Stimulated activated CD4-positive, alpha-beta T cell treated with anti-CD3 and anti-CD28 coated beads, Interleukin-2, amount 100 ng/mL, for 24 hours (primary cell): ENCODE data around the gene ZNF559.
"Not testable (repeated sequence)": the region's sequence is repeated elsewhere in the genome, so short reads cannot be mapped to it uniquely, and the experiment has no call there.

Experiments used
- DNase-seq, 2 donors: peaks; one replicate each; pipeline ENCODE4 v3.0.0-alpha.2; 2020

ZNF559 gene

DNA sequence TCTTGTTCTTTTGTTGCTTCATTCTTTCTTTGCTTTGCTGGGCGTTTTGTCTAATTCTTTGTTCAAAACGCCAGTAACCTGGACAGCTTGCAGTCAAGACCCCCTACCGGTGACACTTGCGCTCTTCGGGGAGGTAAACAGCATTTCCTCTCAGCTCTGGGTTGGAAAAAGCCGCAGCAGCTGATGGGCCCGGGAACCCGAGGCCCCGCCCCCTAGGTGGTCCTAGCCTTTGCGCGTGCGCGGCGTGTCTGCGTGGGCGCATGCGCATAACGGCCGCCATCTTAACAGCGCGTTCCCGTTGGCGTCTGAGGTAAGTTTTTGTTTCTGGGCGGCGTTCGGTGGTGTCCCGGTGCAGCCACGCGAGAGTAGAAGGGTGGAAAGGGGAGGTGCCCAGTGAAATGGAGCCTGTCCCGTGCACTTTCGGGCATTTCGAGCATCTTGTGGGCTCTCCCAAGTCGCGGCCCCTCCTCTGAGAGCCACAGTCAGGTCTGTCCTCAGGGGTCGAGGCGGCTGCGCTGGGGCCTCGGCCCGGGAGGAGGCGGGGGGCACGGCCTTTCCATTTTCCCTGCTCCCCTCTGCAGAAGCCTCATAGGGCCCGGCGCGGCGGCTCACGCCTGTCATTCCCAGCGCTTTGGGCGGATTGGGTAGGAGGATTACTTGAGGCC, at the start of gene ZNF559:
Gene ZNF559, plus strand, starts transcription at position 261 of the 665 bp plus-strand sequence. CDS start 14,371 bp downstream, outside the sequence.
- DNase-seq: peak; percentile 95 to 97

DNA sequence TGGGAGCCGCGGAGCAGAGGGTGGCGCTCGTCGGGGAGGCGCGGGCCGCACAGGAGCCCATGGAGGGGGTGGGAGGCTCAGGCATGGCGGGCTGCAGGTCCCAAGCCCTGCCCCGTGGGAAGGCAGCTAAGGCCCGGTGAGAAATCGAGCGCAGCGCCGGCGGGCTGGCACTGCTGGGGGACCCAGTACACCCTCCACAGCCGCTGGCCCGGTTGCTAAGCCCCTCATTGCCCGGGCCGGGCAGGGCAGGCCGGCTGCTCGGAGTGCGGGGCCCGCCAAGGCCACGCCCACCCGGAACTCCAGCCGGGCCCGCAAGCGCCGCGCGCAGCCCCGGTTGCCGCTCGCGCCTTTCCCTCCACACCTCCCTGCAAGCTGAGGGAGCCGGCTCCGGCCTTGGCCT, 40.5 kb upstream of the ZNF559 start:
- DNase-seq: peak in 1 of 2 donors; percentile 19

DNA sequence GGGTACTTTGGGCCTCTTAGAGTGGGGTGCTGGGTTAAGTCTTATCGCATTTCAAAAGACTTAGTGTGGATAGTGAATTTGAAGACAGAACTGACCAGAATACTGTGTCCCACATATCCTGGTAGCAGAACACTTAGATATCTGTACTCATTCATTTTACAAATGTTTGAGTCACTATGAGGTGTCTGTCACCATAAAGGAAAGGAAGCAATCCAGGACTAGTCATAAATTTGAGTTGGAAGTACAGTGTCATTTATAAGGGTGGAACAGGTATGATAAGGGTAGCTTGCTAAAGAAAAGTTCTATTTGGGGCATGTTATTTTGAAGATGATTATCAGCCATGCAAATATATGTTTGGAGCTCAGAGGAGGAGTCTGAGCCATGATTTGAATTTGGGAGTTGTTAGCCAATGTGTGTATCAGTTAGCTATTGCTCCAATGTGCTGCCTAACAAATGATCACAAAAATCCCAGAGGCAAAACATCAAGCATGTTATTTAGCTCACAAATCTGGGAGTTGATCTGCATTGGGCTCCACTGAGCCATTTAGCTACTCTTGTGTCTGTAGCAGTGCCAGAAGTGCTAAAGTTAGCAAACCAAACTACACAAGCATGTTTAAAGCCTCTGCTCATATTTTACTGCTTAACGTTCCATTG, 34.6 kb upstream of the ZNF559 start:
- DNase-seq: no peak

DNA sequence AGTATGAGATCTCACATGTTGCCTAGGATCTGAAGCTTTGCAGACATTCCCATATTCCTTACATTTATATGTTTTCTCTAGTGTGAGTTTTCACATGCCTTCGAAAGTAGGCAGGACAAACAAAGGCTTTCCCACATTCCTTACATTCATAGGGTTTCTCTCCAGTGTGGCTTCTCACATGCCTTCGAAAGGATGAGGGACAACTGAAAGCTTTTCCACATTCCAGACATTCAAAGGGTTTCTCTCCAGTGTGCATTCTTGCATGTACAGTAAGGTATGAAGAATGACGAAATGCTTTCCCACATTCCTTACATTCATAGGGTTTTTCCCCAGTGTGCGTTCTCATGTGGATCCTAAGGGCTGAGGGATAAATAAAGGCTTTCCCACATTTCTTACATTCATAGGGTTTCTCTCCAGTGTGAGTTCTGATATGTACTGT, 28.5 kb upstream of the ZNF559 start:
- DNase-seq: no peak

DNA sequence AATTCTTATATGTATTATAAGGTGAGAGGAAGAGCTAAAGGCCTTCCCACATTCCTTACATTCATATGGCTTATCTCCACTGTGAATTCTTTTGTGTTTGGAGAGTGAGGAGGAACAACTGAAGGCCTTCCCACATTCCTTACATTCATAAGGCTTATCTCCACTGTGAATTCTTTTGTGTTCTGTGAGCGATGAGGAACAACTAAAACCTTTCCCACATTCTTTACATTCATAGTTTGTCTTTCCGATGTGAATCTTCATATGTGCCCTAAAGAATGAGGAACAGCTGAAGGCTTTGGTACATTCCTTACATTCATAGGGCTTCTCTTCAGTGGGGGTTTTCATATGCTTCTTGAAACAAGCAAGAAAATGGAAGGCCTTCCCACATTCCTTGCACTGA, 27.6 kb upstream of the ZNF559 start:
- DNase-seq: no peak

DNA sequence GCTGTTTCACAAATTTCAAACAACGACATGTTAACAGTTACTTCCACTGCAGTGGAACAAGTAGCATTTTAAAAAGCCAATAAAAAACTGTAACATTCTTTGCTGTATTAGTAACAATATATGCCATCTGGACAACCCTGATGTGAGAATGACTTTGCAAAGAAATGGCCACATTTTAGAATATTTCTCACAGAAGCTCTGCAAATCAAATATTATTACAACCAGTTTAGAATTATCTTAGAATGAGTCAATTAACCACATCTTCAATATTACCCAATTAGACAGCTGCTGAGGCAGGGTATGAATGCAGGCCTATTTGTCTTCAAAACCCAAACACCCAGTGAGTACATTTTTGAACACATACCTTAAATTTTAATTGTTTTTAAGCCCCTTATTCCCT, 17.5 kb upstream of the ZNF559 start:
- DNase-seq: no peak

DNA sequence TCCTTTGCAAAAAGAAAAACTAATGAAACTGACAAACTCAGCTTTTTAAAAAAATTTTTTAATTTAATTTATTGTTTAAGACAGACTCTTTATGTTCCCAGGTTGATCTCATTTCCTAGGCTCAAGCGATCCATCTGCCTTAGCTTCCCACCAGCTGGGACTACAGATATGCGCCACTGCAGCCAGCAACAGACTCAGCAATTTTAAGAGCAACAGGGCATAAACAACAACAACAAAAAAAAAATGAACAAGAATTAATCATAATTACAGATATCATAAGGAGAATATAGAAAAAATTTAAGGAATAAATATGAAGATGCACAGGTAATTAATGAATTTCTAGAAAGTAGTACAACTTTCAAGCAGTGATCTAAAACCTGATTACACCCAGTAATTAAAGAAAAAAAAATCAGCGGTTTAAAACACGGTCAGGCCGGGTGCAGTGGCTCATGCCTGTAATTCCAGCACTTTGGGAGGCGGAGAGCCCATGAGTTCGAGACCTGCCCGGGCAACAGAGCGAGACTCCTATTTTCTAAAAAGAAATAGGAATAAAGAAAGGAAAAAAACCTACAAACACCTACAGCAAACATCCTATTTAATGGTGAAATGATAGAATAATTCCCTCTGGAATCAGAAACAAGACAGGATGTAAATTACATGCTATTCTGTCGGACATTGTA, 15.7 kb upstream of the ZNF559 start:
- no peak for DNase-seq

DNA sequence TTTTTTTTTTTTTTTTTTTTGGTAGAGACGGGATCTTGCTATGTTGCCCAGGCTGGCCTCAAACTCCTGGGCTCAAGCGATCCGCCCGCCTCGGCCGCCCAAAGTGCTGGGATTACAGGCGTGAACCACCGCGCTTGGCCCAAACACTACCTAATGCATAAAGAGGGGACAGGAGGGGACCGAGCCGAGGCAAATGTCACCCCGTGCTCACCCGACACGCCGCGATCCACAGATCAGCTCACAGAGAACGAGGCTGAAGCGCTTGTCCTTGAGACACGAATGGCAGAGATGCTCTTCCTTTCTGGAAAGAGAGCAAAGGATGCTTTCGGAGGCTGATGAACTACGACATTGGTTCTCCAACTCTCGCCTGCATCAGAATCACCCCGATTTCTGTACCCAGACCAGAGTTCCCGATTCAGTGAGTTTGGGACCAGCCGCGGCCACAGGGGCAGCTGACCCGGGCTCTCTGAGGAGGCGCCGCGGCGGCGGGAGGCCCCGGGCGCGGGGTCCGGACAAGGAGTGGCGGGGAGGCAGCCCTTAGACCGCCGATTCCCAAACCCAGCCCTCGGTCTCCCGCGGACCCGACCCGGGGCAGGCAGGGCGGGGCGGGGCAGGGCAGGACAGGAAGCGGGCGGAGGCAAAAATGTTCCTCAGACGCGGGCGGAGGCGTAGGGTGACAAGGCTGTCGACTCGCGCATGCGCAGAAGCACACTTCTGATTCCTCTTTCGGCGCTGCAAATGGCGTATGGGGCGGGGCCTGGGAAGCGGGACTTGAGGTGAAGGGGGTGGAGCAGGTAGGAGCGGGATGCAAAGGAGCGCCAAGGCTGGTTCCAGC, 14.6 kb upstream of the ZNF559 start, which contains the start of gene ZNF699:
Gene ZNF699, minus strand, starts transcription at position 700 of the 835 bp plus-strand sequence. CDS start 4,719 bp downstream, outside the sequence.
- DNase-seq: peak; percentile 98 to 99

DNA sequence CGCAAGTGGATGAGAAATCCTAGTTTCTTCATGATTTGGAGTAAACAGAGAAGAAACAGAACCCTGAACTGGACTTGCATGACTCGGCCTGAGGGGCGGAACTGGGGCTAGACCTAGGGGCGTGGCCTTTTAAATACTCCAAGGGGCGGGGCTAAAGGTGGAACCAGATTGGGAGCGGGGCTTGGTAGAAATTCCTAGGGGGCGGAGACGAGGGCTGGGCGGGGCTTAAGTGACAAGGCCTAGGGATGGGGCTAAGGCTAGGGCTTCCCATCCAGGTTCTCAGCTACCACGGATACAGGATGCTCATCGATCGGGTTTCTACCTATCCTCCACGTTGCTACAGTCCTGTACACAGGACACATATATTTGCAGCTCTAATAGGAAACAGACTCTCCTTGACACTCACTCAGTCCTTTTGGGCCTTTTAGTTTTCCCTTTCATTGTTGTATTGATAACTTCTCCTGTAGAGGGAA, 14.0 kb upstream of the ZNF559 start:
- DNase-seq: peak; percentile 87 to 89

DNA sequence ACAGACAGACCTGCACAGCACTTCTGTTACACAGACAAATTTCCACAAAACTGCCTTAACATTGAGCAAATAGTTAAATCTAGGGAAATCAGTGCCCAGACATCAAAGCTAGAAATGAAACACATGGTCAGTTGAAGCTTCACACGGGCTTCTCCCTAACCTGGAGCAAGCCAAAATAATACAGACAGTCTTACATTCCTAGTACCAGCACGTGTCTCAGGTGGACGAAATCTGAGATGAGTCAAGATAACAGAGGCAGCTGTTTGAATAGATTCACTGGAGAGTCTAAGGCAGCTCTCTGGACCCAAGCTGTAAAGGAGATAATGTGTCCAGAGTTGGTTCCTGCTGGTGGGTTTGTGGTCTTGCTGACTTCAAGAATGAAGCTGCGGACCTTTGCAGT, 10.2 kb upstream of the ZNF559 start:
- no peak for DNase-seq

DNA sequence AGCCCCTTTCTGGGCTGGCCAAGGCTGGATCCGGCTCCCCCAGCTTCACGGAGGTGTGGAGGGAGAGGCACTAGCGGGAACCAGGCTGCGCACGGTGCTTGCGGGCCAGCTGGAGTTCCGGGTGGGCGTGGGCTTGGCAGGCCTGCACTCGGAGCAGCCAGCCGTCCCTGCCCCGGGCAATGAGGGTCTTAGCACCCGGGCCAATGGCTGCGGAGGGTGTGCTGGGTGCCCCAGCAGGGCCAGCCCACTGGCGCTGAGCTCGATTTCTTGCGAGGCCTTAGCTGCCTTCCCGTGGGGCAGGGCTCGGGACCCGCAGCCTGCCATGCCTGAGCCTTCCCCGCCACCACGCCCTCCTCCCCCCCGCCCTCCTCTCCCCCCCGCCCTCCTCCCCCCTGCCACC, 2.6 kb upstream of the ZNF559 start:
- no peak for DNase-seq

DNA sequence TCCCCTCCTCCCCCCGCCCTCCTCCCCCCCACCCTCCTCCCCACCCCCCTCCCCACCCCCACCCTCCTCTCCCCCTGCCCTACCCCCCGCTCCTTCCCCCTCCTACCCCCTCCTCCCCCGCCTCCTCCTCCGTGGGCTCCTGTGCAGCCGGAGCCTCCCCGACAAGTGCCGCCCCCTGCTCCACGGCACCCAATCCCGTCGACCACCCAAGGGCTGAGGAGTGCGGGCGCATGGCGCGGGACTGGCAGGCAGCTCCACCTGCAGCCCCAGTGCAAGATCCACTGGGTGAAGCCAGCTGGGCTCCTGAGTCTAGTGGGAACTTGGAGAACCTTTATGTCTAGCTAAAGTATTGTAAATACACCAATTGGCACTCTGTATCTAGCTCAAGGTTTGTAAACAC, 2.2 kb upstream of the ZNF559 start:
- not testable (repeated sequence) for DNase-seq

DNA sequence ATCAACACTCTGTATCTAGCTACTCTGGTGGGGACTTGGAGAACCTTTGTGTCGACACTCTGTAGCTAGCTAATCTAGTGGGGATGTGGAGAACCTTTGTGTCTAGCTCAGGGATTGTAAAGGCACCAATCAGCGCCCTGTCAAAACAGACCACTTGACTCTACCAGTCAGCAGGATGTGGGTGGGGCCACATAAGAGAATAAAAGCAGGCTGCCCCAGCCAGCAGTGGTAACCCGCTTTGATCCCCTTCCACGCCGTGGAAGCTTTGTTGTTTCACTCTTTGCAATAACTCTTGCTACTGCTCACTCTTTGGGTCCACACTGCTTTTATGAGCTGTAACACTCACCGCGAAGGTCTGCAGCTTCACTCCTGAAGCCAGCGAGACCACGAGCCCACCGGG, 1.8 kb upstream of the ZNF559 start:
- DNase-seq: not testable (repeated sequence)

DNA sequence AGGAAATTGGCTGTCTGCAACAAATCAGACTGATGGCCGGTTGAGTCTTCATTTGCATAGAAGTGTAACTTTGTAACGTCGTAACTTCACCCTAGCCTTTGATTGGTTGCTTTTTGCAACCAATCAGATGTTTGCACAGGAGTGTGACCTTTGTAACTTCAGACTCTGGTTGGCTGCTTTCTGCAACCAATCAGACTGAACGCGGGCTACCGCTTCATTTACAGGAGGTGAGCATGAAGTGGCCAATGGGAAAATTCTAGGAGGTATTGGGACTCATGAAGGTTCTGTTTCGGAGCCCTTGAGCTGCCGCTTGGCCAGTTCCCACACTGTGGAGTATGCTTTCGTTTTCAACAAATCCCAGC, 441 bp upstream of the ZNF559 start:
- DNase-seq: peak; percentile 32 to 54

DNA sequence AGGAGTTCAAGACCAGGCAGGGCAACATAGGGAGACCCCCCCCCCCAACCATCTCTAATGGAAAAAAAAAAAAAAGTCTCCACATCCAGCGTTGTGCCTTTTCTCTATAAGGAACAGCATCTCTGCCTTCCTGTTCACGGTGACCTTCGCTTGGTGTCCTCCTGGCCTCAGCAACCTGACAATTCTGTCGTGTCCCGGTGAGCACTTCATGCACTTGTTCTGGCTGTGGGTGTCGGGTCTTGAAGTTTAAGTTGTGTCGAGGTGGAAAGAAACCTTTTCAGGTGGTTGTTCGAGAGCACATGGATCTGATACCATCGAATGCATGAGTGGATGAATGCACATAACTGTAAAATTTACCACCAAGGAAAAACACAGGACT, 594 bp downstream of the ZNF559 start:
- no peak for DNase-seq

DNA sequence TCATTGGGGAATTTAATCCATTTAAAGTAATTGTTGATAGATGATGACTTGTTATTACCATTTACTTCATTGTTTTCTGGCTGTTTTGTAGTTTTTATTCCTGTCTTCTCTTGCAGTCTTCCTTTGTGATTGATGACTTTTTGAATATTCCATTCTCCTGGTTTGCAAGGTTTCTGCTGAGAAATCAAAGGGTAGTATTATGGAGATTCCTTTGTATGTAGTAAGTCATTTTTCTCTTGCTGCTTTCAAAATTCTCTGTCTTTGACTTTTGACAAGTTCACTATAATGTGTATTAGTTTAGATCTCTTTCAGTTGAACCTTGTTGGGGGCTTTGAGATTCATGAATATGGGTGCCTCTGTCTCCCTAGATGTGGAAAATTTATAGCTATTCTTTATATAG, 6.0 kb downstream of the ZNF559 start:
- DNase-seq: no peak

DNA sequence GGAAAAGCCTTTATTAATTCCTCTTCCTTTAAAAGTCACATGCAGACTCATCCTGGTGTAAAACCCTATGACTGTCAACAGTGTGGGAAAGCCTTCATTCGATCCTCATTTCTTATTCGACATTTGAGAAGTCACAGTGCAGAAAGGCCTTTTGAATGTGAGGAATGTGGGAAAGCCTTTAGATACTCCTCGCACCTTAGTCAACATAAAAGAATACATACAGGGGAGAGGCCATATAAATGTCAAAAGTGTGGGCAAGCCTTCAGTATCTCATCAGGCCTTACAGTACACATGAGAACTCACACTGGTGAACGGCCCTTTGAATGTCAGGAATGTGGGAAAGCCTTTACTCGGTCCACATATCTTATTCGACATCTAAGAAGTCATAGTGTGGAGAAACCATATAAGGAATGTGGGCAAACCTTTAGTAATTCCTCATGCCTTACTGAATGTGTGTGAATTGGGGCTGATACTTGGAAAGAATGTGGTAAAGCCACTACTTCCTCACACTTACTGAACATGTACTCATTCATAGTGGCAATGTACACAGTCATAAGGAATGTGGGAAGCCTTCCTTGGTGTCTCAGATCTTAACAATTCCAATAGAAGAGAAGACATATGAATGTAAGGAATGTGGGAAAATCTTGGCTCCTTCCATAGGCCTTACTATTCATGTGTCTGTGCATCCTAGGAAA, 18.8 kb downstream of the ZNF559 start:
- DNase-seq: no peak

DNA sequence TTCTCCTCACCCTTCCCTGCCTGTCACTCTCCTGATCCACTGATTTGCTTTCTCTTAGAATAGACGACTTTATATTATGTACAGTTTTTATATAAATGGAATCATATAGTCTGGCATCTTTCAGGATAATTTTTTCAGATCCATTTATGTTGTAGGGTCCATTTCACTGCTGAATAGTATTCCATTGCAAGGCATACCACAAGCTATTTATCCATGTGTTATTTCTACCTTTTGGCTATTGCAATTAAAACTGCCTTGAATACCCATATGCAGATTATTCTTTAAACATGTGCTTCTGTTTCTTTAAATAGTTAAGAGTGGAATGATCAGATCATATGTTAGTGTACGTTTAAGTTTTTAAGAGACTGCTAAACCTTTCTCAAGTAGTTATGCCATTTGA, 21.0 kb downstream of the ZNF559 start:
- no peak for DNase-seq

DNA sequence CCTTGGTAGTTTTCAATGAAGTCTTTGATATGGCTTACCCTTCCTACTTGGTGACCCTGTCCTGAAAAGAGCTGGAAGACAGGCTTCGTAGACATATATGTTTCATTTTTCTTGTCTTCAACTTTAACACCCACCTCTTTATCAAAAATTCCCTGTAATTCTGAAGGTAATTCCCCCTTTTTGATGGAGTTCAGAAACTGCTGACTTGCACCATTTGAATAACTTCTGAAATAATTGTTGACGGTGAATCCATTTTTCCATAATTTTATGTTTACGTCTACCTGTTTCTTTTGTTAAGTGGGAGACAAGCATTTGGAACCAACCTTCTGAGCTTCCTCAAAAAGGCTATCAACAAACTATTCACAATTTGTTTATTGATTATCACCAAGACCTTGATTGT, 24.3 kb downstream of the ZNF559 start:
- no peak for DNase-seq

DNA sequence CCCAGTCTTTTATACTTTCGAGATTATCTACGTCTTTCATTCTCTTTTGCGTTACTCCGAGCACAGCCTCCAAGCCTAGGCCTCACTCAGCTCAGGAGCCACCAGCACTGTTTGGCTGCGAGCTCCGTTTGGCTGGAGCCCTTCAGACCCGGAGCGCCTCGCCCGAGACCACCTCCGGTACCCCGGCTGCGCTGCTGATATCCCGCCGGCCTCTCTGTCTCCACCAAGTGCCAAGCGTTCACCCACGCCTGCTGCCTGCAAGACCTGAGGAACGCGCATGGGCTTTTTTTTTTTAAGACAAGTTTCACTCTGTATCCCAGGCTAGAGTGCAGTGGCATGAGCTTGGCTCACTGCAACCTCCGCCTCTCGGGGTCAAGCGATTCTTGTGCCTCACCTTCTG, 24.7 kb downstream of the ZNF559 start:
- DNase-seq: no peak

DNA sequence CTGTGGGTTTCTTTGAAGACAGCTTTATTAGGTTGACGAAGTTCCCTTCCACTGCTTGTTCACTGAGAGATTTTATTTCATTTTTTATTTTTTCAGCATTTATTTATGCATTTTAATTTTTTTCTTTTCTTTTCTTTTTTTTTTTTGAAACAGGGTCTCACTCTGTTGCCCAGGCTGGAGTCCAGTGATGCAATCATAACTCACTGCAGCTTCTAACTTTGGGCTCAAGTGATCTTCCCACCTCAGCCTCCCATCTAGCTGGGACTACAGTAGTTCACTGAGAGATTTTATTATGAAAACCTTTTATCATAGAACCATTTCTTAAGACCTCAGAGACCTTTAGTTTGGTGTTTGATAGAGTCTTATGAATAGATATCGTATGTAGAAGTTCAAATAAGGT, 28.5 kb downstream of the ZNF559 start:
- DNase-seq: no peak

DNA sequence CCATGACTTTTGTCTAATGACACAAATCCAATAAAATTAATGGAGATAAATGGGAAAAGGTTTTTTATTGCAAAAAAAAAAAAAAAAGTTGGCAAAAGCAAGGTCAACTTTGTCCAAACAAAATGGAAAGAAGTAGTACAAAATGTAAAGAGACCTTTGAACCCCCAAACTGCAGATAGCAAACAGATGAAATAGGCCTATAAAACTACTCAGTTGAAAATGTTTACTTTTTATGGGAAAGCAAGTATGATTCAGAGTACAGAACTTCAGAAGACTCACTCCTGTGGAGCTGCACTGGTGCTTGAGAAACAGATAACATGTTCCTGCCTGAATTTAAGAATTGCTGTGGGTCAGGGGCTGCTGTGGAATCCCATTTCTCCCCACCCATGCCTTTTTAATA, 29.0 kb downstream of the ZNF559 start:
- no peak for DNase-seq
